Measurements from ENCODE around the gene EZH2. TPM values are rescaled to one million over a fixed set of nuclear protein-coding genes. Genes with fewer than 3 reads are reported as not detected.

Gene EZH2
- total RNA-seq, 1 donor from 2014 or later: 105 TPM

GRCh38 chr7:148849393-148850098 lies 34.5 kb downstream of the EZH2 start:
- no peak for DNase-seq (ENCODE audit: low read depth, low spot score)
- no peak for TF ChIP-seq CTCF (conservative IDR thresholded peaks at IDR 0.05)
- no peaks in the 10 kb centered on the region for H3K36me3 Mint-ChIP-seq (ENCODE audit: low read depth)
- H3K4me1 Mint-ChIP-seq: peaks cover 43% of the 10 kb centered on the region
- no peak overlapping the region for H3K4me3 Mint-ChIP-seq
- peak overlapping the region; percentile 30 for H3K27ac Mint-ChIP-seq (ENCODE audit: unreplicated experiment)
- no peaks in the 10 kb centered on the region for H3K27me3 Mint-ChIP-seq (ENCODE audit: low read depth)
- H3K9me3 Mint-ChIP-seq: no peaks in the 10 kb centered on the region

- Mint-ChIP-seq H3K36me3 (ENCODE audit: low read depth) (no peaks in the 10 kb centered on the region), H3K4me1 (peaks cover 43% of the 10 kb centered on the region), H3K27ac (ENCODE audit: unreplicated experiment) (no peak overlapping the region), H3K27me3 (ENCODE audit: low read depth) (no peaks in the 10 kb centered on the region), H3K4me3 (no peak overlapping the region), H3K9me3 (no peaks in the 10 kb centered on the region)
- no peak for TF ChIP-seq CTCF (conservative IDR thresholded peaks at IDR 0.05)
- no peak for DNase-seq (ENCODE audit: low read depth, low spot score)
These were observed 36.0 kb downstream of the EZH2 start for GRCh38 chr7:148847815-148848734.

GRCh38 chr7:148838905-148839304 lies 45.2 kb downstream of the EZH2 start:
- Mint-ChIP-seq H3K36me3 (ENCODE audit: low read depth) (peaks cover 21% of the 10 kb centered on the region), H3K27me3 (ENCODE audit: low read depth) (no peaks in the 10 kb centered on the region), H3K27ac (ENCODE audit: unreplicated experiment) (no peak overlapping the region), H3K9me3 (no peaks in the 10 kb centered on the region), H3K4me1 (no peaks in the 10 kb centered on the region), H3K4me3 (no peak overlapping the region)
- no peak for TF ChIP-seq CTCF (conservative IDR thresholded peaks at IDR 0.05)
- no peak for DNase-seq (ENCODE audit: low read depth, low spot score)

- peaks cover 23% of the 10 kb centered on the region for H3K36me3 Mint-ChIP-seq (ENCODE audit: low read depth)
- no peaks in the 10 kb centered on the region for H3K9me3 Mint-ChIP-seq
- no peak overlapping the region for H3K4me3 Mint-ChIP-seq
- H3K4me1 Mint-ChIP-seq: no peaks in the 10 kb centered on the region
- no peak for TF ChIP-seq CTCF (conservative IDR thresholded peaks at IDR 0.05)
- H3K27me3 Mint-ChIP-seq (ENCODE audit: low read depth): no peaks in the 10 kb centered on the region
- H3K27ac Mint-ChIP-seq (ENCODE audit: unreplicated experiment): no peak overlapping the region
- DNase-seq (ENCODE audit: low read depth, low spot score): no peak
These were observed 48.2 kb downstream of the EZH2 start for GRCh38 chr7:148835854-148836253.

DNA sequence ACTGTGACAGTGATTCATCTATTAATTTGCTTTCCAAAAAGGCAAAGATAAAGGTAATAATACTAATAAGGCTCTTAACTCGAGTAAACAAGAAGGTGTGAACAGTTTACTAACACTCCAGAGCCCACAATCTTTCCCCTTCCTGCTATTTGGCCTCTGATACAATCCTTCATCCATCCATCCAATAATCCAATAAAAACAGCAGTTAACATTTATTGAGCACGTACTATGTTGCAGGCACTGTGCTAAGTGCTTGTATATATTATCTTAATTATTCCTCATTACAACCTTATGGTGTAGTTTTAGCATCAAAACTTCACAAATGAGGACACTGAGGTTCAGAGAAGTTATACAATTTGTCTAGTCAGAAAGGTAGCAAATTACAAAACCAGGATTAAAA lies 49.5 kb downstream of the EZH2 start:
- Mint-ChIP-seq H3K27me3 (ENCODE audit: low read depth) (no peaks in the 10 kb centered on the region), H3K4me3 (no peak overlapping the region), H3K36me3 (ENCODE audit: low read depth) (peaks cover 20% of the 10 kb centered on the region), H3K4me1 (no peaks in the 10 kb centered on the region), H3K9me3 (no peaks in the 10 kb centered on the region), H3K27ac (ENCODE audit: unreplicated experiment) (no peak overlapping the region)
- DNase-seq (ENCODE audit: low read depth, low spot score): no peak
- TF ChIP-seq CTCF (conservative IDR thresholded peaks at IDR 0.05): no peak
